Psoas muscle (tissue), 8 donors: Measurements from ENCODE around the gene CDC25A. TPM values are rescaled to one million over a fixed set of nuclear protein-coding genes. Genes with fewer than 3 reads are reported as not detected.
A peak's percentile ranks its signal among the peaks of the same experiment; 100 is the strongest.

Source experiments
- ATAC-seq, 4 donors: fragments of 200-7000 bp; cut with Tn5 transposase; one replicate each; pipeline ENCODE4 v1.9.1; 2020; ENCODE audit warnings: moderate library complexity in 3 of 4, mild to moderate bottlenecking in 2 of 4
- DNase-seq, 2 donors: peaks; one replicate each; pipeline ENCODE4 v3.0.0-alpha.2; 2020
- H3K27ac ChIP-seq: fragments of 200-600 bp; one replicate; pipeline ENCODE4 v1.8.0; 2022
- H3K27me3 ChIP-seq, 3 donors: fragments of 200-600 bp in 1 of 3; one replicate each; pipeline versions ENCODE4 v1.6.1 to v1.8.0; 2013 to 2022; ENCODE audit warnings: low read length in 2 of 3, mild to moderate bottlenecking in 2 of 3, moderate library complexity in 1 of 3; ENCODE audit not compliant: insufficient read depth in 3 of 3
- H3K36me3 ChIP-seq, 2 donors: fragments of 200-600 bp in 1 of 2; one replicate each; pipeline versions ENCODE4 v1.6.1 to v1.8.0; 2013 to 2022; ENCODE audit warnings: low read depth in 1 of 2, mild to moderate bottlenecking in 1 of 2, moderate library complexity in 1 of 2; ENCODE audit not compliant: insufficient read depth in 1 of 2
- H3K4me1 ChIP-seq: fragments of 200-600 bp; one replicate; pipeline ENCODE4 v1.8.0; 2022
- H3K4me3 ChIP-seq: fragments of 200-600 bp; one replicate; pipeline ENCODE4 v1.8.0; 2022; ENCODE audit warnings: mild to moderate bottlenecking
- H3K9me3 ChIP-seq: fragments of 200-600 bp; one replicate; pipeline ENCODE4 v1.8.0; 2022
- whole genome bisulfite sequencing, 3 donors: extraction: QIAGEN DNeasy Blood & Tissue Kit; methylation state at CpG; one replicate each; pipeline versions ENCODE4 v1.1.6 to v1.1.7; 2013; 5-methylcytosine and 5-hydroxymethylcytosine counted together
- intact Hi-C, 2 donors: fragments of 100-400 bp; cut with DNase I; formaldehyde crosslinking; loops; one replicate each; pipeline versions ENCODE4 v1.11.0 to v1.14.2; 2022
- polyA plus RNA-seq, 3 donors: library from polyadenylated mRNA; stranded (reverse); fragments of 200-250 nt; gene quantifications; one replicate each; pipeline ENCODE4 v1.2.3, GENCODE V29; 2013
- total RNA-seq, 4 donors: library from RNA; stranded (reverse); fragmentation: NEBNext Ultra II Directional in 2 of 4; extraction: Animal tissue kit (Norgen Biotek cat#: 25700) in 2 of 4; gene quantifications; one replicate each; pipeline versions ENCODE4 v1.2.1 to v1.2.4, GENCODE V29; 2021 to 2023
- TF ChIP-seq, protein P1 (sequence below): fragments of 200-600 bp; IDR thresholded peaks from one replicate; pipeline ENCODE4 v1.8.0; 2022; ENCODE audit warnings: antibody characterized with exemption
- donor health status: healthy with polysubstance abuse.
- donor health status: DM: no; HTN: no; CAD: no; lungs with moderate emphysema.
- donor health status: Bipolar disorder and iron deficiency.
- donor health status: healthy.
- donor health status: DM: yes; HTN: yes; CAD: no.
- donor health status: DM: no; HTN: no; CAD: no.
- donor health status: DM: no; HTN: no; CAD: no.
- donor health status: DM: yes; HTN: yes; CAD: no.

Gene CDC25A
- total and polyA plus RNA-seq, 7 donors = 0.20 to 2.9 (median 0.46) TPM

DNA sequence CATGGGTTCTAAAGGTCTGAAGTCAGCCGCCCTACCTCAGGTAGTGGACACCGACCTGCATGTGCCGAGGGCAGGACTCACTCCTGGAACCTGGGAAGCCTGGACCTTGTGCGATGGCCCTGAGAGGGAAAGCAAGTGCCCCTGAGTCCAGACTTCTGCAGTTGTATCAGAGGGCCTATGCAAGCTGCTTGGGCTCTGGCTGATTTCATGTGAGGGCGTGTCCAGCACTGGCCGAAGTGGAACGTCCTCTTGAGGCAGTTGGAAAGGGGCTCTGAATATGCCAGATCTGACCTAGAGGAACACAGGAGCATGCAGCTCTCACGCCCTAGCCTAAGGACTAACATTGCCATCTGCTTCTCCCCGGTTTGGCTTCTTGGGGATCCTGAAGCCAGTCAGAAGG, 32.5 kb upstream of the CDC25A start:
- TF ChIP-seq, protein P1, sequence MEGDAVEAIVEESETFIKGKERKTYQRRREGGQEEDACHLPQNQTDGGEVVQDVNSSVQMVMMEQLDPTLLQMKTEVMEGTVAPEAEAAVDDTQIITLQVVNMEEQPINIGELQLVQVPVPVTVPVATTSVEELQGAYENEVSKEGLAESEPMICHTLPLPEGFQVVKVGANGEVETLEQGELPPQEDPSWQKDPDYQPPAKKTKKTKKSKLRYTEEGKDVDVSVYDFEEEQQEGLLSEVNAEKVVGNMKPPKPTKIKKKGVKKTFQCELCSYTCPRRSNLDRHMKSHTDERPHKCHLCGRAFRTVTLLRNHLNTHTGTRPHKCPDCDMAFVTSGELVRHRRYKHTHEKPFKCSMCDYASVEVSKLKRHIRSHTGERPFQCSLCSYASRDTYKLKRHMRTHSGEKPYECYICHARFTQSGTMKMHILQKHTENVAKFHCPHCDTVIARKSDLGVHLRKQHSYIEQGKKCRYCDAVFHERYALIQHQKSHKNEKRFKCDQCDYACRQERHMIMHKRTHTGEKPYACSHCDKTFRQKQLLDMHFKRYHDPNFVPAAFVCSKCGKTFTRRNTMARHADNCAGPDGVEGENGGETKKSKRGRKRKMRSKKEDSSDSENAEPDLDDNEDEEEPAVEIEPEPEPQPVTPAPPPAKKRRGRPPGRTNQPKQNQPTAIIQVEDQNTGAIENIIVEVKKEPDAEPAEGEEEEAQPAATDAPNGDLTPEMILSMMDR = no peak
- WGBS, 3 donors = 78 to 86% (median 82%) methylated on average over 9 of the region's 9 CpGs
- Histone ChIP-seq H3K4me1 (no peaks in the 10 kb centered on the region), H3K27ac (no peak overlapping the region), H3K36me3 (no peaks in the 10 kb centered on the region), H3K9me3 (no peaks in the 10 kb centered on the region), H3K27me3 (peaks cover 0 to 1% (median 0%) of the 10 kb centered on the region in 3 donors), H3K4me3 (no peak overlapping the region)
- no peak for ATAC-seq
- DNase-seq = no peak
- intact Hi-C loops = no loop called here

DNA sequence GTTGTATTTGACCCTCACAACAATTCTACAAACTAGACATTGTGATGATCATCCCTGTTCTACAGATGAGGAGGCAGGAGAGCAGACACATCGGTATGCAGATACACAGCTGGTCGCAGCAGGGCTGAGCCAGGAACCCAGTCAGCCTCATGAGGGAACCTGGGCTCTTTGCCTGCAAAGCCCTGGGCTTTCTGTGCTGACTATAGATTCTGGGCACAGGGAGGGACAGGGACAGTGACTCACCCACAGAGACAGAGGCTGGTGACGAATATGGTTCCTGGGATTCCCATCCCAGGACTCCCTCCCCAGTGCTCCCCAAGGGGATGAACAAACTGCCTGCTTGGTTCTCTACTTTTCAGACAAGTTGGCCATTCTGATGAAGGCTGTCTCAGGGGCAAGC, 31.3 kb upstream of the CDC25A start:
- Histone ChIP-seq H3K4me1 (peaks cover 4% of the 10 kb centered on the region), H3K27me3 (no peaks in the 10 kb centered on the region), H3K4me3 (no peak overlapping the region), H3K36me3 (no peaks in the 10 kb centered on the region), H3K27ac (no peak overlapping the region), H3K9me3 (no peaks in the 10 kb centered on the region)
- intact Hi-C loops = no loop called here
- 60 to 66% (median 61%) methylated on average over 3 of the region's 3 CpGs for WGBS, 3 donors
- DNase-seq = peak; percentile 51 to 62
- TF ChIP-seq, protein P1 = no peak
- peak in 2 of 4 donors; percentile 23 to 24 for ATAC-seq

DNA sequence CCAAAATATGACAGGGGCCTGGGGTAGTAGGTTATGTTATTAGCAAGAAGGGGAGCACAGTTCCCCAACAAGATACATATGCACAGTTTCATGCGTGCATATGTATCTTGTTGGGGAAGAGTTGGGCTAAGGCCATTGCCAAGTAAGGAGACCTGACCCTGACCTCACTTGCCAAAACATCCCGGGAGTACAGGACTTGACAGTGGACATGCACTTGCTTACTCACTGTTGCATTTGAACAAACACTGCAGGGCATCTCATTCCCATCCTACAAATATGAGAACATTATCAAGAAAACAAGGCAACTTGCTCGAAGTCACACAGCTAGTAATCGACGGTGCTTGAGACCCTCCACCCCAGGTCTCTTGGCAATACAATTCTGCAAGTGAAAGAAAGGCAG, 30.3 kb upstream of the CDC25A start:
- Histone ChIP-seq H3K4me3 (no peak overlapping the region), H3K27me3 (no peaks in the 10 kb centered on the region), H3K4me1 (peaks cover 4% of the 10 kb centered on the region), H3K27ac (no peak overlapping the region), H3K9me3 (no peaks in the 10 kb centered on the region), H3K36me3 (no peaks in the 10 kb centered on the region)
- ATAC-seq = no peak
- TF ChIP-seq, protein P1 = no peak
- intact Hi-C loops = no loop called here
- 87 to 94% (median 88%) methylated on average over 5 of the region's 5 CpGs for WGBS, 3 donors
- no peak for DNase-seq

DNA sequence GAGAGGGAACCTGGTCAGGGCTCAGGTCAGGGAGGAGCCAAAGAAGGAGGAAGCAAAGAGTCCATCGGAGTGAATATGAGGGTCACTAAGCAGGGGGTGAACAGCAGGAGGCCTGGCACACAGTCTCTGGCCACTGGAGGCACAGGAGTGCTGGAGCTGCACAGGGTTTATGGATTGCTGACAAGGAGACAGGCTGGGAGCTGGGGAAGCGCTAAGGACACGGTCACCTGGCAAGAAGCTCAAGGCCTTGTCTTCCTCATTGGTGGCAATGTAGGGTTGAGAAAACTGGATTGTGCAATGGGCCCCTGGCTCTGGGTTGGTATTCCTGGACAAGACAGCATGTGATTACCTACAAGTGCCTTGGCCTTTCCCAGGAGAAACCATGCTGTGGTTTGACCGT, 29.2 kb upstream of the CDC25A start:
- Histone ChIP-seq H3K4me1 (peaks cover 4% of the 10 kb centered on the region), H3K36me3 (no peaks in the 10 kb centered on the region), H3K4me3 (no peak overlapping the region), H3K9me3 (no peaks in the 10 kb centered on the region), H3K27ac (no peak overlapping the region), H3K27me3 (no peaks in the 10 kb centered on the region)
- intact Hi-C loops = no loop called here
- peak in 1 of 2 donors; percentile 30 for DNase-seq
- peak in 1 of 4 donors; percentile 19 for ATAC-seq
- WGBS, 3 donors = 76 to 86% (median 82%) methylated on average over 4 of the region's 4 CpGs
- TF ChIP-seq, protein P1 = no peak

DNA sequence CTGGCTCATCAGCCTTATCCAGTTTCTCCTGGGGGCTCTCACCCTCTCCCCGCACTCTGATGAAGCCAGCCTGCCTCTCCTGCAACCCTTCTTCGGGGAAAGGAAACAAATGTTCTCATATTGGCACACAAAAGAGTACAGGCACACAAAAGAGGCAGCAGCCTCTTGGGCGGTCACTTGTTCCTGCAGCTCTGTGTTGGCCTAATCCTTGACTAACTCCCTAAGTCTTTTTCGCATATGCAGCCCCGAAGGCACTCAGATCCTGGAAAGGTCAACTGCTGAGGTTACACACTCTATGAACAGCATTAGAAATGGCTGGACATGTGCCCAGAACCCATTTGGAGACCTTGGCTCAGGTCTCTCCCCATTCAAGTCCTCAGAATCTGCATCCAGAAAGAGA, 27.7 kb upstream of the CDC25A start:
- no peaks in the 10 kb centered on the region for H3K27me3 ChIP-seq
- peak overlapping the region; percentile 23 for H3K27ac ChIP-seq
- no peaks in the 10 kb centered on the region for H3K9me3 ChIP-seq
- no peak overlapping the region for H3K4me3 ChIP-seq
- H3K4me1 ChIP-seq = peaks cover 4% of the 10 kb centered on the region
- WGBS, 3 donors = 35 to 44% (median 35%) methylated on average over 5 of the region's 5 CpGs
- DNase-seq (peak; percentile 40 to 56), ATAC-seq (peak in 3 of 4 donors; percentile 57 to 68 (median 66))
- intact Hi-C loops = no loop called here
- H3K36me3 ChIP-seq = no peaks in the 10 kb centered on the region
- TF ChIP-seq, protein P1 = no peak
